Activated T-cell treated with anti-CD3 and anti-CD28 coated beads for 48 hours (primary cell): ENCODE measurements around the gene PSRC1.

Source experiments
- DNase-seq: peaks from one replicate; pipeline ENCODE4 v3.0.0-alpha.2; 2020; ENCODE audit warnings: low read depth

PSRC1 gene

DNA sequence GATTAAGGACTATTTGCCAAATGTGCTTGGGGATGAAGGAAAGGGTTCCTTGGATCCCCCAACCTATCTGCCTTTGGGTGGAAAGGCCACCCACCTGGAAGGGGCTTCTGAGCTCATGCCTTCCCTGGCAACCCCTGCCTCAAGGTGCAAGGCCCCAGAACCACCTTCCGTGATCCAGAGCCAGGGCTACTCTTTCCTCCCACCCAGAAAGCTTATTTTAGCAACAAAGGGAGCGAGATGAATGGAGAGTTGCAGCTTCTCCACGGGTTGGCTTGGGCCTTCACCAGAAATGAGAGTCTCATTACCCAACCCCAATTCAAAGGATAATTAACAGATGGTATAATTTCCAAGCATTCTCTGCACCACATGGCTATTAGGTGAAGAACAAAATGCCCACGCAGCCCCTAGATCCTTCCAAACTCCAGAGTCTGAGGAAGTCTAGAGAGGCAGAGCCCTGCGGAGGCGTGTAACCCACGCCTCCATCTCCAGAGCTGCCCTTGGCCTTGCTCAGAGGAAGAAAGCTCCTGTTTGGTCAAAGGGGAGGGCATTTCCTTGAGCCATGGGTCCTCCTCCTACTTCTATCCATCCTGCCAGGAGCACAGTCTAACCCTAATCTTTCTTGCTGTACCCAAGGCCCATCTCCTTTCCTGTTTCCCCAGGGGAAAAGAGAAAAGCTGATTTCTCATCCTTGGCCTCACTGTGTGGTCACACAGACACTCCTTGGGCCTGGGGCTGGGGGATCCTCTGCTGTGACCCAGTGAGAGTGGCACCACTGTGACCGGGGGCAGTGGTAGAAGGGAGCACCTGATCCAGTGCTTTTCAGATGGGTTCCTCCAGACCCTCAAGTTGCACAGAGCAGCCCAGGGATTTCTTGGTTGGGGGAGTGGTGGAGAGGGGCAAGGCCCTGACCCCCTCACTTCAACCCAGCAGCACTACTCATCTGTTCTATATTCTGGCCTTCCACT, 35.3 kb downstream of the PSRC1 start:
- no peak for DNase-seq

DNA sequence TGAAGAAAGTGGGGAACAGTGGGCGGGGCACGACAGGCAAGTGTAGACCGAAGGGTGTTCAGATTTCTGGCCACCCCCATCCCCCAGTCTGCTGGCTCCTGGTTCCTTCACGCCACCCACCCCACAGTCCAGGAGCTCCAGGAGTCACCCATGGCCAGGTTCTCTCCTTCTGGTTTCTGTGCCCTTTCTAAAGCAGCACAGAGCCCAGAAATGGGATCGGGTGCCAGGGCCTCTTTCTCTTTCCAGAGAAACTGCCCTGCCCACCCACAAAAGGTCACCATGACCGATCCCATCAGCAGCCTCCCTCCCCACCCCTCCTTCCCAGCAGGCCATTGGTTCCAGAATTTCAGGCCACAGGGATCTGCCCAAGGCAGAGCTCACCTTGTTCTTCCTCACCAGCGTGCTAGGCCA, 36.8 kb downstream of the PSRC1 start:
- no peak for DNase-seq

DNA sequence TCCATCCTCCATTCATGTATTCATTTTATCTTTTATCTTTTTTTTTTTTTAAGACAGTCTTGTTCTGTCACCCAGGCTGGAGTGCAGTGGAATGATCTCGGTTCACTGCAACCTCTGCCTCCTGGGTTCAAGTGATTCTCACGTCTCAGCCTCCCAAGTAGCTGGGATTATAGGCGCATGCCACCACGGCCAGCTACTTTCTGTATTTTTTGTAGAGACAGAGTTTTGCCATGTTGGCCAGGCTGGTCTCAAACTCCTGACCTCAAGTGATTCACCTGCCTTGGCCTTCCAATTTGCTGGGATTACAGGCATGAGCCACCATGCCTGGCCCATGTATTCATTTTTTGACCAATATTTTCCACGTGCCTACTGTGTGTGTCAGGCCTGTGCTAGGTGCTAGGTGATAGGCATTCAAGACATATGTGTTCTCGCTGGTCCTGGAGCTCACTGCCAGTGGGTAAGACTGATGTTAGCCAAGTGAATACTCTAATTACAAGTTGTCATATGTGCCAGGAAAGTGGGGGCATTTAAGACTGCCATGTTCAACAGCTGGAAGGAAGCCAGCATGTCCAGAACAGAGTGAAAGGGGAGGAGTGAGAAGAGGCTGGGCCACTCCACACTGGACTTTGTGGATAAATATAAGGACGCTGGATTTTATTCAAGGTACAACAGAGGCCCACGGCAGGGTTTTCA, 38.9 kb downstream of the PSRC1 start:
- no peak for DNase-seq

DNA sequence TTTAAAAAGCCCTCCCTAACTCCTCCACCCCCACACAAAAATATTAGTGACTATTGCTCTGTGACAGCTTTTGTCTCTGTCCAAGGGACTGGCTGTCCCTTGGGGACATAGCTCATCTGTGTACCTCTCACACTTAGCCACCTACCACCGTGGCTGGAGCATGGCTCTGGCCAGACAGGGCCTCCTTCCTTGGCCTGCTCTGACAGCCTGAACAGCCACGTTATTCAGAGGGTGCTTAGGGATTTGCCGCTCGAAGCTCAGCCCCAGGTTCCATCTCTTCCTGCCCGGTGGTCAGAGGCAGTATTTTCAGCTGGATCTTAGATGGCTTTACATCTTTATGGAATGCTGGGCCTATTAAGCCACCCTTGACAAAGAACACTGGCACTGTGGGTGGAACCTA, 39.7 kb downstream of the PSRC1 start:
- DNase-seq = no peak

DNA sequence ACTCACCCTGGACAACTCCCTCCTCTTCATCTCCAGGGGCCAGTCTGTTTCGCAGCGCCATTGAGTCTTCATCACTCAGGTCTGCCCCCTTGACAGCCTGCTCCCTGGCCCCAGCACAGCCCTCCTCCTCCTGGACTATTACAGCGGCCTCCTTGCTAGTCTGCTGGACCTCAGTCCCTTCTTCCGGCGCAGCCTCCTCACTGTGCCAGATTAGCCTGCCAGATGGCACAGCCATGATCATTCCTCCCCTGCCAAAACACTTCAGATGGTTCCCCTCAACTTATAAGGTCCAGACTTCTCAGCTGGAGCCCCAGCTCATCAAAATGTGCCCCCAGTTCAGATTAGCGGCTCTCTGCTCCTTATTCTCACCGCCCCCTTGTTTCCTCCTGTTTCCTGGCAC, 40.6 kb downstream of the PSRC1 start:
- no peak for DNase-seq

DNA sequence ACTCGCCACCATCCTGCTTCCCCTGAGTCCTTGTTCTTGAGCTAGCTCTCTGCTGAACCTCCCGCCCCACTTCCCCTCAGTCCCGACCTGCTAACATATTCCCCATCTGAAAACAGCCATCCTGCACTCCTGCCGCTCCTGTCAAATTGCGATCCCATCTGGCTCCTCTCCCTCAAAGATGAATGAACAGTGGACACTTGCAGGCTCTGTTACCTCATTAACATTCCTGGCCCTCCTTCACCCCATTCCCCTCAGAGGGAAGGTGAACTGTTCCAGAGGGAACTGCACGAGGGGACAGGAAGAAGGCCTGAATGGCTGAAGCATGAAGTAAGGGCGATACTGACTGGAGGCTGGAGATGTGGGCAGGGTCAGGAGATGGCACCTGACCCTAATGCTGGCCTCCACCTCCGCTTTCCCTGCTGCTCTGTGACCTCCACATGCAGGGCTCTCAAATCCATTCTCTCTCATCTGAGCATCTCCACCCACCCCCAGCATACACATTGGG, 41.1 kb downstream of the PSRC1 start:
- no peak for DNase-seq

DNA sequence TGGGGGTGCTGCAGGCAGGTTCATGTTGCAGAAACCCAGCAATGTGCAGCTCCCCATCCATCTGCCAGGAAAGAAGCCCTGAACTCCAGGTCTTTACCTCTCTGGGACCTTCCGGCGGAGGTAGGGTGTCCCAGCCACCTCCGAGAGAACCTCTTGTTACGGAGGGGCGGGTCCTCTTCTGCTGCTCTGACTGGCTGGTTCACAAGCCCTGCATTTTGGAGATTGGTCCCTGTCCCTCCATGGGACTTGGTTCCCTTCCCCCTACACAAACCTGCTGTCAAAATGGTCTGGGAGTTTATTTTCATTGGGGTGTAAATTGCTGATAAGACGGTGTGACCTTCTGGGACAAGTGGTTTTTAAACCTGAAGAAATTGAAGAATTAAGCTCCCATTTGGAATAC, 41.6 kb downstream of the PSRC1 start:
- no peak for DNase-seq

DNA sequence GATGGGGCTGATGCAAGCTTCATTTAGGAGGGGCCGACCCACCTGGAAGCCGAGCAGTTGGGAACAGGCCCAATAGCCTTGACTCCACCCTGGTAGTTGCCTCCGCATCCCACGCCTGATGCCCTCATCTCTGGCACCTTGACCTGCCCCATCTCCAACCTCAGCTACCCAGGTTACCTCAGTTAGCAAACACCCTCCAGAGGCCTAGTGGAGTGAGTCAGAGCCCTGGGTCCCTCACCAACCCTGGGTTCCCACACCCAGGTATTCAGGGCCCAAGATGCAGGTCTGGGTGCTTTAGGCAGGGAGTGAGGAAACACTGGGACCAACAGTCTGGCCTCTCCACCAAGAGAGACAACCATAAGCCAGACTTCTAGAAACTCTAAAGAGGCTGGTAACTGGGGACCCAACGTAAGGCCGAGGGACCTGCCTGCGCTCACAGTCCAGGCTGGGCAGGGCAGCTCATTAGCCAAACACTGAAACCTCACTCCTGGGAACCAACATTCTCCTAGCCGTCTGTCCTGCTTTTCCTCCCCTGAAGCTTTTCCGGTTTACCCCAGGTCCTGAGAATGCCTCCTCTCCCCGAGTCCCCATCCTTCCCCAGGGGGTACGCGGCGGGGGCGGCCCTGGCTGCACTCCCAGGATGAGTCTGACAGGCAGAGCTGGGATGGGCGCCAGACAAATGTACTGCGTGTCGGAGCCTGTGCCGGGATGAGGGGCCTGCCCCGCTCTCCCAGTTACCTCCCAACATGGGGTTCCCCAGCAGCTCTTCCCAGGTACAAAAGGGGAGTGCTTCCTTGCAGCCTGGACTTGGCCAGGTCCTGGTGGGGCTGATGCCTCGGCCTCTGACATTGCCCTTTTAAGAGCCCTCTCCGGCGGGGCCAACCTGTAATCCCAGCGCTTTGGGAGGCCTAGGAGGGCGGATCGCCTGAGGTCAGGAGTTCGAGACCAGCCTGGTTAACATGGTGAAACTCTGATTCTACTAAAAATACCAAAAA, 42.5 kb downstream of the PSRC1 start:
- peak; percentile 12 for DNase-seq

DNA sequence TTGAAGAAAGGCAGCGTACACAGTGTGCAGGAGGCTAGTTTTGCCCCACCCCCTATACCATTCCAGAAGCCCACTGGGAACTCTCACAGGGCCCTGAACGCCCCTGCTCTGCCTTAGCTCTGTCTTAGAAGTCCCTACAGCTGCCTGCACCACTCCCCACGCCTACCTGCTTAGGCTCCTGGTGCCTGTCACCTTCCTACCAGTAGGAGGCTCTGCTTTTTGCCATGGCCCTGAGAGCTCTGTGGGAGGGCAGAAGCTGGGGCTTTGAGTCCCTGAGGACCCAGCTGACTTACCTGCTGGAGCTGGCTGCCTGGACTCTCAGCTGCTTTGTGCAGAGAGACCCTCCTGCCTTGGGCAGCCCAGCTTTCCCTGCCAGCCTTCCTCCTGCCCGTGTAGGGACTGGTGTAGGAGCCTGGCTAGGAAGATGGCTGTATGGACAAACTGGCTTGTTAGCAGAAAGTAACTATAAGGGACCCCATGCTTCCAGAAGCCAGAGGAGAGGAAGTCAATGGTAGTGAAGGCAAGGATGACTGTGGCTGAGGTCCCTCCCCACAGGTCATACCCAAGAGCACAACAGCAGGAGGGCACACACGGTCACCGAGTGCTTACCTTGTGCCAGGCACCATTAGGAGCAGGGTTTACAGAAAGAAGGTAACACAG, 43.4 kb downstream of the PSRC1 start:
- peak; percentile 15 for DNase-seq

DNA sequence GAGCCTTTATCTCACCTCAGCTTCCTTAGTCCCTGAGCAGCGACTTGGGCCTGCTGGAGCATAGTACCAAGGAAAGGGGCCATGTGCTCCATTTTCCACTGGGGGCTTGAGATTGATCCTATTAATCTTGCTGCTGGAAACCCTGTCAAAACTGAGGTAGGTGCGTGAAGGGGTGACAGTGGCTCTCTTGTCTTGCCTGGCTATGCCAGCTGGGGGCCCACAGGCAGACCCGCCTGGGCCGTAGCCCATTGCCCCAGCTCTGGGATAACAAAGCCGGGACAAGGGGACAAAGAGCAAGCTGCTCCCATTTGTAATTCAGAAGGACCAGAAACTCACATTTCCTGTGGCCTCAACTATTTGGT, 43.9 kb downstream of the PSRC1 start:
- no peak for DNase-seq

DNA sequence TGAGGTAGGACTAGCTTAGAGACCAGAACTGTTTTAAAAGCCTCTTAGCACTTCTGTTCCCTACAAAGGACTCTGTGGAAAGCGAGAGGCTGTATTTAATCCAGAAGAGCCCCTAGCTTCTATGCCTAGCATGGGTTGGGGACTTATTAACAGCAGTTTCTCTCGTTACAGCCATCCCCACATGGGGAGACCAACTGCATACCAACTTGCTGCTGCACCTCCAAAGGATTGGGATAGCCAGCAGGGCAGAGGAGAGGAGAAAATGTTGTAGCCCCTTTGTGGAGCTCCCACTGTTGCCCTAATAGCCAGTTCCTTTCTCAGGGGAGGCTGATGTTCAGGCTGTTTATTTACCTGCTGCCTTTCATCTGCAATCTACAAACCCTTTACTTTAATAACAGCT, 44.6 kb downstream of the PSRC1 start:
- DNase-seq = no peak

DNA sequence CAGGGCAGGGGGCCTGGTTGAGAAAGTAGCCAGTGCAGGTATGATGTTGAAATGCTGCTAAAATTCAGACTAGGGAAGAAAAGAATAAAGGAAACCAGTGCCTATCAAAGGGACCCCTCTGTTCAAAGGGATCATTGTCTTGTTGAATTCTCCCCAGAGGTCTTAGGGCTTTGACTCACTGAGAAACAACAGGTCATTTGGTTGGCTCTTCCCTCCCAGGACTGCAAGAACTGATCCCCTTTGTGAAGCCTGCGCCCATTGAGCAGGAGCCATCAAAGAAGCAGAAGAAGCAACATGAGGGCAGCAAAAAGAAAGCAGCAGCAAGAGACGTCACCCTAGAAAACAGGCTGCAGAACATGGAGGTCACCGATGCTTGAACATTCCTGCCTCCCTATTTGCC, 45.4 kb downstream of the PSRC1 start:
- no peak for DNase-seq

DNA sequence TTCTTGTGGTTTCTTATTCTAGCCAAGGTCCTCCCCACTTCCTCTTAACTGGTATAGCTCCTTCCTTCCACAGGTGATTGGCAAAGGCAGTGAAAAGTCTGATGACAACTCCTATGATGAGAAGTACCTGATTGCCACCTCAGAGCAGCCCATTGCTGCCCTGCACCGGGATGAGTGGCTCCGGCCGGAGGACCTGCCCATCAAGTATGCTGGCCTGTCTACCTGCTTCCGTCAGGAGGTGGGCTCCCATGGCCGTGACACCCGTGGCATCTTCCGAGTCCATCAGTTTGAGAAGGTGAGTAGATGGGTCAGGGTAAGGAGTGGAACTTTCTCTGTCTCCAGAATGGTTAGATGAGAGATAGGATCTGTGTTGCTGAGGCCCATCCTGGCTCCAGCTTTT, 47.8 kb downstream of the PSRC1 start:
- DNase-seq = no peak

DNA sequence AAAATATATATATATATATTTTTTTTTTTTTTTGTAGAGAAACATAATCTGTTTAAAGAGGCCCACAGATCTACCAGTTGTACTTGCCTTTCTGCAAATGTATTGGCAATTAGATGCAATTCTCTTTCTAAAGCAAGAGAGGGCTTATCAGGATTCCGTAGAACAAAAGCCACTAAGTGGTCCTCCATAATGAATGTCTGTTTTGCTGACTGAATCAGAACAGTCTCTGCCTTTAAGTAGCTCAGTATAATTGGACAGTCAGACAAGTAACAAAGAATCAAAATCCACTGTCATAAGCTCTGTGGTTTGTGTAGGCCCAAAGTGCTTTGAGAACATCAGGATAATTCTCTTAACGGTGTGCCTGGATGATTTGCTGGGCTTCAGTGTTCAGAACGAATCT, 51.9 kb downstream of the PSRC1 start:
- no peak for DNase-seq
